SKM-1 (cell line): ENCODE data around the gene CADPS.
"Not testable (repeated sequence)": the region's sequence is repeated elsewhere in the genome, so short reads cannot be mapped to it uniquely, and the experiment has no call there.

Experiments
- DNase-seq: peaks from one replicate; lab custom pipeline; 2025; ENCODE audit not compliant: unreplicated experiment; lab: John Stamatoyannopoulos, UW

Gene CADPS

DNA sequence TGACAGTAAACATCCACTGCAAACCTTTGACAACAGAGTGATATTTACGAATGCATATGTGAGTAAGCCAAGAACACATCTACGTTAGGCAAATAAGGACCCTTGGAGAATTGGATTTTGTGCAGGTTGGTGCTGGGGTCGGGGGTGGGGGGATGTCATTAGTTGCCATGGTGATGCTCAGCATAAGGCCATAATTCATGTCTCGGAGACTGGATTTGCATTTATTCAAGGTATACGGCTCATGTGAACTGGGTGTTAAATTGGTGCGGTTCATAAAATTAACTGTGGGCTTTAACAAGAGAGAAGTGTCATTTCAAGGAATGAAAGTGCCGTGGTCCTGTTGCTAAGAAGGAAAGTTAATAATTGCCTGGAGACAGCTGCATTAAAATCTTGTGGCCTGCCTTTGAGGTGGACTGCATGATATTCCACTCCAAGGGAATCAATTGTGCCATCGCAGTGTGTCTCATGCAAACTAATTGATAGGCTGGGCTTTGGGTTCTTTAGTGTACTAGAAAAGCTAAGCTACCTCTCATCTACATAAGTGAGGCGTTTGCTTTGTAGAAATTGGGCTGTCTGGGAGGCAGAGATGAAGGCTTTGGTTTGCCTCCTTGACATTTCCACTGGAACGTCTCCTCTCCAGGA lies 273.0 kb downstream of the CADPS start:
- DNase-seq = no peak

DNA sequence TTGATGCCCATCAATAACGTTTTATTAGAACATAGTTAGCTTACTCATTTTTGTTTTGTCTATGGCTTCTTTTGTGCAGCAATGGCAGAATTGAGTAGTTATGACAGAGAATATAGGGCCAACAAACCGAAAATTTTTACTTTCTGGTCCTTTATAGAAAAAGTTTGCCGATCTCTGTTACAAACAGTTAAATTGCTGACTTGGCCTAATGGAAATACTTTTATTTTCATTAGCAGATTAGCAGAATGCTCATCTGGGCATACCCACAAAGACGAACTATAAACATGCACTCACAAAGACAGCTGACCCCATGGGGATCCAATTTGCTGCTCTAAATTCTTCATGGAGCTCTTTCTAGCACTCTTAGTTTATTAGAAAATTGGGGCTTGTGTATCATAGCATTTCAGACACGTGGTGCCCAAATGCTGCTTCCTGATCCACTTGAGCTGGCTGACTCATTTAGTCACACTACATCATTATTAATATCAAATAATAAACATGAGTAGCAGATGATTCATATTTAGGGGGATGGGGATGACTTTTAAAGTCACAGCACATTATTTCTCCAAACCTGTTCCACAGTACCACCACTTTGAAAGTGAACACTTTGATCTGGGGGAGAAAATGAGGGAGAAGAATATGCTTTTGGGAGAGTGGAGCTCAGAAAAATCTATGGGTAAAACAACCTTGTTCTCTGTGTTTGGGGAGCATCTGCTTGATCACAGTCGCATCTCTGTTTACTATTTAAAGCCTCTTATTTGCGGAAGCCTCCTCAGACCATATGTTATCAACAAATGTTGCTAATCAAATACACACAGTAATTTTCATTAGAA lies 273.8 kb downstream of the CADPS start:
- DNase-seq = no peak

DNA sequence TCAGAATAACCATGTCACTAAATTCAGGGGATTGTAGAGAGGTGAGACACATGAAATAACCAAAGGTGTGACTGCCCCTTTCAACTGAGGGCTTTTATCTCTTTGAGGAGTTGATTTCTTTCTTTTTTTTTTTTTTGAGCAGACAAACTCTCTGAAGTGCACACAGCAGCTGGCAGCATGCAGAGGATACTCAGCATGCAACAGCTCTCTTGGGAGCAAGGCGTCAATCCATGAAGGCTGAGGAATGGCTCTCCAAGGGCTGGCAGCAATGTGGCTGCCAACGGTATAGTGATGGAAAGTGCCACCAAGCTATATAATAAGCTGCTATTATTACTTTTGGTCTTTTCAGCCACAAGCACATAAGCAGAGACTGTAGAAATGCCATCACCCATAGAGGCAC lies 275.2 kb downstream of the CADPS start:
- DNase-seq = no peak

DNA sequence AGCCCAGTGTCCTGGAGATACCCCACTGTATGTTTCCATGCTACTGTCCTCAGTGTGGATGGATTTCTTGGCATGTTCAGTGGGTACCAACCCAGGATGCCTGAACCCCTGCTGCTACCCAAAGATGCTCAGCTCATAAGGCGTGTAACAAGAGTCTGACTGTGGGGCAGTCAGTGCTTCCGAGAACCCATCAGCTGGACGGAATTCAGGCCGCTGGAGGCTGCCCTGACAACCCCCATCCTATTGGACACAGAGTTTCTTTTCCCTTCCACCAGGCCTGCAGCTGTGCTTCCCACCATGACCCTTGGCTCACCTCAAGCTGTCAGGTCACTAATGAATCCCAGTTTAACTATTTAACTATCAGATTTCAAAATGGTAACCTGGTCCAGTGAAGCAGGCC lies 277.7 kb downstream of the CADPS start:
- DNase-seq = no peak

DNA sequence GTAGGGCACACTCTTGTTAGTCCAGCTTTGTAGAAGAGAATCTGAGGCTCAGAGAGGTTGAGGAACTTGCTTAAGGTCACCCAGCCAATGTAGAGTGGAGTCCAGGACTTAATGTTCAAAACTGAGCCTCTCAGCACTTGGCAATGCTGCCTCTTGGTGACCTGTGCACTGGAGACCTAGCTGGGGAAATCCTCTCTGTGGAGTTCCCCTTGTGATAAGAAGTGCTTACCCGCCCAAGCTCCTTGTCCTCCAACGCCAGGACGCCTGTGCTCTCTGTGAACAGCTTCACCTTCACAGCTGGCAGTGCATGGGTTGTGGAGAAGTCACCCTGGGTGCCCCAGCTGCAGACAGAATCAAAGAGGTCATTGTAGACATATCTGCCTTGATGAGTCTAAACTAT lies 282.8 kb downstream of the CADPS start:
- DNase-seq = no peak

DNA sequence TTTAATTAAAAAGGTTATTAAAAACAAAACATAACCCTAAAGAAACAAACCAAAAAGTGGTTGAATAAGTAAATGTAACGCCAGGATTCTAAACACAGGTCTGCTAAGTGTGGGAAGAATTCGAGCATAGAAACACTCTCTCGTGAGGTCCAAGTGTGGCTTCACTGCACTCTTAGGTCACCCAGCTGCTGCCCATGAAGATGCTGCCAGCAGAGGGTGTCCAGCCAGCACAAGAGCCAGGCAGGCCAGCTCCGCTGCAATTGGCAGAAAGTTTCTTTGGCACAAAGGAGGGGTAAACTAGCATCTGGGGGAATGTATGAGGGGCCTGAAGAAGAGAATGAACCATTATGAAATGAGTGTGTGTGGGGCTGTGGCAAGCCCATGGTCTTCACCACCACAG lies 286.1 kb downstream of the CADPS start:
- no peak for DNase-seq

DNA sequence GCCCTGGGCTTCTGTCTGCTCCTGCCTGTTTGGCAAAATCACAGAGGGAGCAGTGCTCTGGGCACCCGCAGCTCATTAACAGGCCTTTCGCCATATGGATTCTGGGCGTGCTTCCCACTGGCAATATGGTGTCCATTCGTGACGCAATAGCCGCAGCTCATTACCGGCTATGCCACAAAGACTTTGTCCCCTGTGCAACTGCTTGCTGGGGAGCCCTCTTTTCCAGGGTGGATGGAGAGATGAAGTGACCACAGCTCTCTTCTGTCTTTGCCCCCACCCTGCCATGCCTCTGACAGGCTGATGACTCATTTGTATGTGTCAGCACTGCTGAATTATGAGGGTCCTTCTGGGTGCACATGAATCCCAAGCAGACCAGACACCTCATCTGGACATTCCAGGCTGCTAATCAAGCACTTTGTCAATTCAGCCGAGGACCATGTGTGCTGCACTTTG lies 287.6 kb downstream of the CADPS start:
- DNase-seq = no peak

DNA sequence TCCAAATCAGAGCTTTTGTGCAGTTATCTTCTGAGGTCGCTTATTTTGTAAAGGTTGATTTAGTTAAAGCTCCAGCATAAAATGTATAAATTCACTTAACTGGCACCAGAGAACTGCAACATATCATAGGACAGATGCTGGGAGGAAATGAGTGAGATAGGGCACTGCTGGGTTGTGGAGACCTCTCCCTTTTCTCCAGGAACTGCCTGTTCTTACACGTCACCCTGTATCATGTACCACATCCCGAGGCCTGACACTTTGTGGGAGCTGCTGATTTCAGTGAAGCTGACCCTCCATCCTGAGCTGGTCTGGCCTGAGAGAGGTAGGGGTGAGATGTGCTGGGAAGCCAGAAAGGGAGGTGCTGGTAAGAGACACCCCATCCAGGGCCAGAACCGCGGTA lies 288.0 kb downstream of the CADPS start:
- no peak for DNase-seq

DNA sequence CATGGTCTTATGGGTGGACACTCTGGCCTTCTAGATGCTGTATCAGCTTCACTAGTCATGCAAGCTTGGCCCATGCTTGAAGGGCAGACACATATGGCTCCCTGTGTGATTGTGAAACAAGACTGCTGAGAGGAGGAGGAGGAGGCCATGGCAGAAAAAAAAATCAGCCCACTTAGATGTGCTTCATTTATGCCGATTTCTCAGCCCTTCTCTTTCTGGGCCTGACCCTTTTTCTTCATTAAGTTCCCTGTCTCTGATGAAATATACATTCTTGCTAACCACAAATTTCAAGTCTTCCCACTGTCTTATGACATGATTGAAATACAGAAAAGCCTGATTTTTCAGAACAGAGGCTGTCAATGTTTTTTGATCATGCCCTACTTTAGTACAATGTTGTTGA lies 288.9 kb downstream of the CADPS start:
- no peak for DNase-seq

DNA sequence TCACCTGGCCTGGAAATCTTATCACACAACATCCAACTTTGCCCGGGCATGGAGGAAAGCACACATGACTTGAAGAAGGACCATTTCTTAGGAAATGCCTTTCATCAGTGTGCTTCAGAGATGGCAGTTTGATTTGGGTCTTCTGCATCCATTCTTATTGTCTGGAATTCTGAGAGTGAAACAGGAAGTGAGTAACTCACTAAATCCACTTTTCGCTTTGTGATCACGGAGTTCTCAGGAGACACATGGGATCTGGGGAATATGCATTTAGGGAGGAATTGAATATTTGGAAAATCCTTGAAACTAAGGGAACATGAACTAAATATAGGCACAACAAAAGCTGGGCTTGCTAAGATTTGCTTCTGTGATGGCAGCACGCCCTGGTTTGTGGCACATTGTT lies 289.4 kb downstream of the CADPS start:
- DNase-seq = no peak

DNA sequence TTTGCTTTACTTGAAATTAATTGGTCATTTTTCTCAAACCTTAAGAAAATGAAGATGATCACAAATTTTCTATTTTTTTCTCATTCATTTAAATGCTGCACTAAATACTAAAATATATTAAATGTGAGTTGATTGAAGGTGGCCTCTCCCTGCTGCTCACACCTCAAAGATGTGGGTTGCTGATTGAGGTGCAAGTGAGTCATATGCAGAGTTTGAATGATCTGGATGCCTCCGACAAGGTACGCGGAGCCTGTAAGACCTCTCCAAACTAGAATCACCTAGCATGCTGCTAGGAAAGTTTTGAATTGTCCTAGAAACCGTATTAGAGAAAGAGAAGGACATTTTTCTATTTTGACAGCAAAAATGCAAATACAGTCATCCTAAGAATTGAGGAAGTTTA lies 290.6 kb downstream of the CADPS start:
- no peak for DNase-seq

DNA sequence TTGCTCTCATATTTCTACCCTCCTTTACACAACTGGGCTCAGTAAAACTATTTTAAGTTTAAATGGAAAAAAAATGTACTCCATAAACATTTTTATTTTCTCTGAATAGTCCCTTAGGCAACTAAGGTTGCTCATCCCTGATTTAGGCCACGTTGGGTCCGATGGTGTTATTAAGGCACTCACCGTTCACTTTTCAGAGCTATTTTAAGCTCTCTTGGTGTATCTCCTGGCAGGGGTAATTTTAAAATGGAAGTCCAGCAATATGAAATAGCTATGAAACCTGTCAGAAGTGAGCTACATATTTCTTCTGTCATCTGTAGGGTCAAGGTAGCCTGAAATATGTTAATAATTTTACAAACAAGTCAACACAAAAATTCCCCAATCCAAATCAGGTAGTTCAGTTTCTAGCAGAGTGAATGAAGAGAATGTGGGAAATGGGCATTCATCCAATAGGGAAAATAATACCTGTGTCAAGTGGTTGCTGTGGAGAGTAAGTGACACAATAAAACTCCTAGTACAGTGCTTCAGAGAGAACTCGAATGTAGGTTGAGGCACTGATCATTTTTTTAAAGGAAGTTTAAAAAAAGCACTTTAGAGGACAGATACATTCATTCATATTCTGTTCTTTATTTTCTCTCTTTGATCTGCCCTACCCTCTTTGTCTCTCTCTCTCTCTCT lies 292.6 kb downstream of the CADPS start:
- DNase-seq = no peak

DNA sequence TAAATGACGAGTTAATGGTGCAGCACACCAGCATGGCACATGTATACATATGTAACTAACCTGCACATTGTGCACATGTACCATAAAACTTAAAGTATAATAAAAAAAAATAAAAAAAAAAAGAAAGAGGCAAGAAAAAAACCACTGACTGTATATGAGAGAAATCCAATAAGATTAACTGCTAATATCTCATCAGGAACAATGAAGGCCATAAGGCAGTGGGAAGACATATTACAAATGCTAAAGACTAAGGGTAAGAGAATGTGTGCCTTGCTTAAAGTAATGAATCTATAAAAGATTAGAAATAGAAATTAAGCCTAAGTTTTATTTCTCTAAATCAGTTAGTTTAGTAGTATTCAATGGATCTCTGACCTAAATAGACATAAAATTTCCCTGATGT lies 294.7 kb downstream of the CADPS start:
- DNase-seq = not testable (repeated sequence)

DNA sequence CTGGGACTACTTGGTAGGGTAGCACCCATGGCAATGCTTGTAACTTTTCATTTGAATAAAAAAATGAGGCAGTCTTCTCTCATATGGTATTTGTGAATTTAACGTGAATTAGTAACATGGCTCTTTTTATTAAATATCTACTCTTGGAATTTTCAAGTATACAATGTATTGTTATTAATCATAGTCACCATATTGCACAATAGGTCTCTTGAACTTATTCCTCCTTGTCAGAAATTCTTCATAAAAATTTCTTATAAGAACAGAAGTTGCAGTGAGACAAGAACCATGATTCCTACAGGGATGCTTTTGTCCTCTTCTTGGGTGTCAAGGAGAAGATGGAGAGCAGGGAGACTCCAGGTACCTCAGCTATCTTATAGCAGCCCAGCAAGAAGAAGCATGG lies 298.1 kb downstream of the CADPS start:
- no peak for DNase-seq

DNA sequence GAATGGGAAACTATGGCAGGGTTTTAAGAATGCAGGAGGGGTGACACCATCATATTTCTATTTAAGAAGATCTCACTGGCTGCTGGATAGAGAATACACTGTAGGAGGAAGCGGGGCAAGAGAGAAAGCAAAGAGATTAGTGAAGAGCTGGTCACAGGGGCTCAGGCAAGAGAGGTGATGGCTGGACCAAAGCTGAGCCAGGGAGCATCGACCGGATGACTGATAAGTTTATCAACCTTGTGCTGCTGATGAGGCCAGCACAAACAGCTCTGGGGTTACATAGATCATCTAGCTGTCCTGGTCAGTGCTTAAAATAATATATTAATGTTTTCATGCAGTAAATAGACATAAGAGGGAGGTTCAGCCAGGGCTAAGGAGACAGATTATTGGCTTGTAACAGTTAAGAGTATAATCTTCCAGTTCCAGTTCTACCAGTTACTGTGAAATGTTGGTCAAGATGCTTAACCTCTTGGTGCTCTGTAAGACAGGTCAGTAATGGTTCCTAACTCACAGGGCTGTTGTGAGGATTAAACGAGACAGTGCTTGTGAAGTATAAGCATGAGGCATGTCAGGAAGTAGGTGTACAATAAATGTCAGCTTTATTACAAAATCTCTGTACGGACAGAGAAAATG lies 300.8 kb downstream of the CADPS start:
- DNase-seq = no peak

DNA sequence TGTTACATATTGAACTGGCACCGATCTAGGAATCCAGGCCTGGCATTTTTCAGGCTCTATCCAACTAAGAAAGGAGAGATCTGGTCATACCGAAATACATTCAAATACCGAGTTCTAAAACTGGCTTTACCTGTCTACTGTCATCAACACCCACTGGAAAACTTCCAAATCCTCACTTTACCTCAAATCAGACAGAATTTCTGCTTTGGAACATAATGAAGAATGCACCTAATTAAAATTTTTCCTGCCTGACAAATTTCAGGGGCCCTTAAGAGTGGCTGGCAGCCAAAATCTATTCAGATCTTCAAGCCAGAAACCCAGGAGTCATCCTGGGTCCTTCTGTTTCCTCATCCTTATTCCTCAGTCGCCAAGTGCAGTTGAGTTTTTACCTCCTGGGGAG lies 303.3 kb downstream of the CADPS start:
- DNase-seq = no peak

DNA sequence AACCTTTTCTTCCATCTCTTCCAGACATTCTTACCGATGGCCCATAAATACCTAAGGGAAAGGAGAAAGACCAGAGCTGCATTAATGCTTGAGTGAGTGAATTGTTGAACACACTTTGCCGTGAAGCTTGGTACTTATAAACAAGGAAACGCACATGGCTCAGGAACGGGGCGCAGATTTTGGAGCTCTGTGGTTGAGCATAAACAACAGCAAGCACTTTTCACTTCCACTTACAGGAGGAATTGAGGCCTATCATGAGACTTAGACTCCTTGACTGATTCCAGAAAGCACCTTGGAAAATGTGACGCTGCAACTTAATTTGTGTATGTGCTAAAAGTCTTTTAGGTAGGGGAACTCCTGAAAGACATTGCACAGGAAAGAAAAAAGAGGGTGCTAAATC lies 304.3 kb downstream of the CADPS start:
- no peak for DNase-seq

DNA sequence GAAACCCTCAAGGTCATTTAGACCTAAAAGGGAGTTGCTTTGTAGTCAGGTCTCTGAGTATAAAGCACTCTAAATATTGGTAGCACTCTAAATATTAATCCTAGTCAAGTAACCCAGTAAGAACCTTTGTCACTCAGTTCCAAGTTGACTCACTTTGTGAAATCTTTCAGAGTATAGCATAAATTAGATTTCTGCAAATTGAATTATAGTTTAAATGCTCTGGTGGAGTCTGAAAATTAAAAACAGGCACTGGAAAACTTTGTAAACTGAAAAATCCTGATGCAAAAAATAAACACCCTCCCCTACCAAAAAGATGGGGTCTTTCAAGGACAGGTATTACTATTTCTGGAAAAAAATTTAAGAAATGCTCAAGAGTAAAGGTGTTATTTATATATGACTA lies 305.6 kb downstream of the CADPS start:
- no peak for DNase-seq

DNA sequence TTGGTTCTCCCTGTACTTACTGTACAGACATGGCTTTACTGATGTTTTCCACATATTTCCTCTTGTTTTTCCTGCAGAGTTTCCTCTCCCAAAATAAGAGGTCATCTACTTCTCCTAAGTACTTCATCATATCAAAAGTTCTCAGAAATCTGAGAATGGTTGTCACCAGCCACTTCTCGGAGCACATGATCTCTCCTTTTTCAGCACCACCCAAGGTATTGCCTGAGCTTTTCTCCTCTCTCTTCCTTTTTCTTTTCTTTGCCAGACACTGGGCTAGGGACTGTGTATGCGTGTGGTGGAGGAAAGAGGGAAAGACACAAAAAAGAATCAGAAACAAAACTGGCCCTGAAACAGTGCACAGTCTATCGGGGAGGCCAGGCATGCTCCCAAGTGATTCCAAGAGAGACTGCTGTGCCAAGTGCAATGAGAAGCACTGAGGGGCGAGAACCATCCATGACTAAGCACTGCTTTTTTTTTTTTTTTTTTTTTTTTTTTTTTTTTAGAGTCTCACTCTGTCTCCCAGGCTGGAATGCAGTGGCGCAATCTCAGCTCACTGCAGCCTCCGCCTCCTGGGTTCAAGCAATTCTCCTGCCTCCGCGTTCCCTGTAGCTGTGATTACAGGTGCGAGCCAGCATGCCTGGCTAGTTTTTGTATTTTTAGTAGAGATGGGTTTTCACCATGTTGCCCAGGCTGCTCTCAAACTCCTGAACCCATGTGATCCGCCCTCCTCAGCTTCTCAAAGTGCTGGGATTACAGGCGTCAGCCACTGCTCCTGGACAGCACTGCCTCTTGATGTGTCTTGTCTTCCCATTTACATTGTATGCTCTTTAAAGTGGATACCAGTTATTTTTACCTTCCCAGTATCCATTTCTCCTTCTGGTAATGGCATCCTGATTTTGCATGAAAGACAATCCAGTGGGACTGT lies 307.9 kb downstream of the CADPS start:
- DNase-seq = no peak

DNA sequence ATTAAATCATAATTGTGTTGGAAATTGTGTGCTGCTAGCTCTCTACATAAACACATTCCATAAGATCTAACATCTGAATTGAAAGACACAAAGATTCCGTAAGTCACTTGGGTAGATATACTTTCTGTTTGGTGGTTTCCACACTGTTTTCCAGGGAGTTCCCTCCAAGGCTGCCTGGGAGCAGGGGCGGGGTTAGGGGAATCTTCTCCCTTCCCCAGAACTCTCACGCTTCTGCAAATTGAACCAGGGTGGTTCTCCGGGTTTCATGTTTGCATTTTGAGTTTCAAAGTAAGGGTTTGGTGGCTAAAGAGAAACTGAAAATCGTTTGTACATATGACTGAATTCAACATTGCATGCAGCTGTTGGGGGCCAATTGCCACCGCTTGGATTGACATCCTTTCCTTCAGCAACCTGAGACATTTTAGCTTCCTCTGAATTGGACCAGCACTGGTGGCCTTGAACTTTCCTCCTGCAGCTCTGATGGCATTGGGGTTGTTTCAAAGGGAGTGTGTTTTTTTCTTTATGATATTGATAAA lies 309.1 kb downstream of the CADPS start:
- no peak for DNase-seq
